HepG2 (cell line): ENCODE results near the gene FRMD4A. TPM values are rescaled to one million over a fixed set of nuclear protein-coding genes. Genes with fewer than 3 reads are reported as not detected.

Experiments used
- ATAC-seq: fragments of 200-7000 bp; cut with Tn5 transposase; 3 replicates; pipeline ENCODE4 v1.9.1; 2020; ENCODE audit warnings: mild to moderate bottlenecking, moderate library complexity
- BruUV-seq: library from RNA; stranded (reverse); fragments of 400-500 nt; replicated peaks from 2 replicates; lab custom pipeline; 2021; lab: Mats Ljungman, UMichigan
- CTCF ChIA-PET: fragments of 300-600 bp; formaldehyde crosslinking; extraction: SDS; loops from one replicate; lab custom pipeline; 2021; ENCODE audit warnings: low total read pairs, inconsistent platforms, low intra/inter-chr PET ratio; lab: Yijun Ruan, JAX
- POLR2A ChIA-PET: fragments of 350-600 bp; sonication (Branson Sonifier 250); formaldehyde crosslinking; loops from one replicate; lab custom pipeline; 2020; ENCODE audit warnings: antibody characterized with exemption, inconsistent platforms; lab: Yijun Ruan, JAX
- DNase-seq: peaks from one replicate; pipeline ENCODE4 v3.0.0-alpha.2; 2015; ENCODE audit warnings: low spot score
- FAIRE-seq: peaks from 3 replicates; lab custom pipeline; 2011; peaks lifted over from hg19 to GRCh38; lab: Jason Lieb, UNC
- H2AFZ ChIP-seq: one replicate; pipeline ENCODE4 v1.6.1; 2011; ENCODE audit warnings: low read length, inconsistent platforms
- H3K27ac ChIP-seq: fragments of 300-600 bp; 3 replicates; pipeline ENCODE4 v1.8.0; 2011; ENCODE audit warnings: mixed run types, mild to moderate bottlenecking, mixed read lengths, low read length, inconsistent platforms; ENCODE audit not compliant: insufficient read depth; ENCODE audit errors: extremely low read length
- H3K27me3 ChIP-seq, 2 experiments: fragments of 200-600 bp in 1 of 2; 2 replicates in 1 of 2; 3 replicates in 1 of 2; pipeline versions ENCODE4 v1.6.0 to v1.8.0; 2011; ENCODE audit warnings: low read length in 2 of 2, mild to moderate bottlenecking in 2 of 2, moderate library complexity in 2 of 2, inconsistent platforms in 1 of 2; ENCODE audit not compliant: insufficient read depth in 2 of 2, control insufficient read depth in 1 of 2
- H3K36me3 ChIP-seq, 2 experiments: fragments of 200-600 bp in 1 of 2; replicated peaks in 1 of 2; 2 replicates in 1 of 2; 3 replicates in 1 of 2; pipeline versions ENCODE4 v1.5.1 to v1.8.0; 2011; ENCODE audit warnings: low read length in 2 of 2, inconsistent platforms in 1 of 2; ENCODE audit not compliant: insufficient read depth in 2 of 2, control insufficient read depth in 1 of 2
- H3K4me1 ChIP-seq: 2 replicates; pipeline ENCODE4 v1.5.1; 2012; ENCODE audit warnings: low read length, inconsistent platforms; ENCODE audit not compliant: insufficient read depth
- H3K4me2 ChIP-seq: 2 replicates; pipeline ENCODE4 v1.6.0; 2011; ENCODE audit warnings: low read depth, low read length, inconsistent platforms
- H3K4me3 ChIP-seq, 3 experiments: fragments of 200-600 bp in 1 of 3; sonication (generic), shearing (Covaris generic) in 1 of 3; replicated peaks in 1 of 3; 2 replicates each; pipeline ENCODE4 v1.5.1; 2011 to 2016; ENCODE audit warnings: low read length in 3 of 3, inconsistent platforms in 2 of 3, low read depth in 2 of 3, mild to moderate bottlenecking in 2 of 3, control low read depth in 1 of 3, mixed read lengths in 1 of 3; ENCODE audit not compliant: insufficient read depth in 1 of 3
- H3K79me2 ChIP-seq: one replicate; pipeline ENCODE4 v1.6.1; 2011; ENCODE audit warnings: low read length, inconsistent platforms; ENCODE audit not compliant: insufficient read depth
- H3K9ac ChIP-seq: 2 replicates; pipeline ENCODE4 v1.6.0; 2011; ENCODE audit warnings: mild to moderate bottlenecking, low read depth, low read length, inconsistent platforms; ENCODE audit not compliant: insufficient read depth
- H3K9me3 ChIP-seq: 2 replicates; pipeline ENCODE4 v1.5.1; 2012; ENCODE audit warnings: mild to moderate bottlenecking, low read length
- H4K20me1 ChIP-seq: 2 replicates; pipeline ENCODE4 v1.6.0; 2011; ENCODE audit warnings: inconsistent platforms, mild to moderate bottlenecking, low read length, moderate library complexity; ENCODE audit not compliant: insufficient read depth
- LRRFIP1 ChIP-seq: sonication (generic); formaldehyde crosslinking; conservative IDR thresholded peaks from 2 replicates; pipeline ENCODE4 v1.4.0; 2020; ENCODE audit warnings: missing genetic modification reagents
- MATR3 ChIP-seq: sonication (generic); formaldehyde crosslinking; IDR thresholded peaks from 2 replicates; pipeline ENCODE4 v1.4.0; 2020; ENCODE audit warnings: missing genetic modification reagents
- MXD4 ChIP-seq: IDR thresholded peaks from 2 replicates; pipeline ENCODE4 v1.6.1; 2016; ENCODE audit warnings: mild to moderate bottlenecking, missing biosample characterization, missing genetic modification reagents
- RBAK ChIP-seq: sonication (generic); formaldehyde crosslinking; IDR thresholded peaks from 2 replicates; pipeline ENCODE4 v1.5.1; 2020; ENCODE audit warnings: mild to moderate bottlenecking, missing genetic modification reagents
- SCMH1 ChIP-seq: sonication (generic); formaldehyde crosslinking; IDR thresholded peaks from 2 replicates; pipeline ENCODE4 v1.9.0; 2021; ENCODE audit warnings: missing genetic modification reagents, mild to moderate bottlenecking, borderline replicate concordance
- ZNF282 ChIP-seq: fragments of 450-650 bp; IDR thresholded peaks from 2 replicates; pipeline ENCODE4 v1.6.1; 2018; ENCODE audit not compliant: partially characterized antibody
- ZNF383 ChIP-seq: sonication (generic); formaldehyde crosslinking; IDR thresholded peaks from 2 replicates; pipeline ENCODE4 v1.4.0; 2020; ENCODE audit warnings: missing genetic modification reagents, mild to moderate bottlenecking, borderline replicate concordance
- WGBS: methylation state at CpG from one replicate; pipeline ENCODE4 v1.1.6; 2017; ENCODE audit warnings: low lambda C conversion rate; 5-methylcytosine and 5-hydroxymethylcytosine counted together
- in situ Hi-C: cut with HindIII; loops from 2 replicates; pipeline ENCODE4 v1.10.0; 2017; ENCODE audit warnings: low pct_unique_long_range_greater_than_20kb; ENCODE audit not compliant: extremely low pct_ligation_motif_present
- intact Hi-C: fragments of 100-400 bp; cut with micrococcal nuclease; formaldehyde crosslinking; loops from one replicate; pipeline ENCODE4 v1.10.0; 2022; ENCODE audit not compliant: unreplicated experiment
- polyA plus RNA-seq, 8 experiments: library from polyadenylated mRNA; depleted of rRNA in 3 of 8; stranded (reverse) in 7 of 8; unstranded in 1 of 8; fragments of >200 nt; fragmentation: Illumina TruSeq in 4 of 8; extraction: Trizol in 4 of 8; gene quantifications; 2 replicates each; pipeline versions ENCODE4 v1.2.1 to v1.2.3, GENCODE V29; 2011 to 2016; ENCODE audit warnings: low read depth in 4 of 8, missing spikeins in 1 of 8, mixed read lengths in 1 of 8; ENCODE audit not compliant: insufficient read depth in 1 of 8
- total RNA-seq, 5 experiments: library from RNA; depleted of rRNA; stranded (reverse); fragments of >200 nt; fragmentation: Illumina TruSeq; extraction: Trizol; gene quantifications; 2 replicates each; pipeline ENCODE4 v1.2.3, GENCODE V29; 2016; ENCODE audit warnings: low read depth in 1 of 5

FRMD4A gene
- total and polyA plus RNA-seq, 2 of the 13 experiments (the other 11 are each of a cell fraction or from before 2014, with no cell fraction given), result 0.09 to 0.26 TPM

DNA sequence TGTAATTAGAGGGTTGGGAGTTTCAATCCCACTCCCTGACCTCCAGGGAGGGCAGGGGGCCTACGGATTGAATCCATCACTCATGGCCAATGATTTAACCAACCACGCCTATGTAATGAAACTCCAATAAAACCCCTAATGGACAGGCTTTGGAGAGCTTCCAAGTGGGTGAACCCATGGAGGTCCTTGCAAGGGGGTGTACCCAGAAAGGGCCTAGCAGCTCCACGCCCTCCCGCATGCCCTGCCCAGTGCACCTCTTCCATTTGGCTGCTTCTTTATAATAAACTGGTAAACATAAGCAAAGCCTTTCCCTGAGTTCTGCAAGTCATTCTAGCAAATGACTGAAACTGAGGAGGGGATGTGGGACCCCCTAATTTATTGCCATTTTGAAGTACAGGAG lies 280.1 kb downstream of the FRMD4A start:
- POLR2A ChIA-PET, result no interaction called here
- Histone ChIP-seq H3K4me2 (no peak overlapping the region), H3K9ac (no peak overlapping the region), H3K4me3 (no peak overlapping the region), H3K36me3 (no peaks in the 10 kb centered on the region), H2AFZ (no peak overlapping the region), H3K9me3 (no peaks in the 10 kb centered on the region), H4K20me1 (no peaks in the 10 kb centered on the region), H3K79me2 (no peaks in the 10 kb centered on the region), H3K4me1 (no peaks in the 10 kb centered on the region), H3K27ac (no peak overlapping the region), H3K27me3 (no peaks in the 10 kb centered on the region)
- CTCF ChIA-PET, result no interaction called here
- no peak for FAIRE-seq
- in situ Hi-C loops (no loop called here), intact Hi-C loops (no loop called here)
- ATAC-seq, result no peak
- no peak for DNase-seq
- no TSS peak for BruUV-seq
- 50% methylated on average over 3 of the region's 4 CpGs for WGBS
- TF ChIP-seq MATR3 (CRISPR knock-in tag) (no peak), MXD4 (CRISPR knock-in tag) (no peak), LRRFIP1 (CRISPR knock-in tag) (no peak), ZNF383 (CRISPR knock-in tag) (no peak)

- no TSS peak for BruUV-seq
- no peaks in the 10 kb centered on the region for H3K4me1 ChIP-seq
- no peaks in the 10 kb centered on the region for H3K27me3 ChIP-seq
- H3K9me3 ChIP-seq, result no peaks in the 10 kb centered on the region
- CTCF ChIA-PET, result no interaction called here
- H4K20me1 ChIP-seq, result no peaks in the 10 kb centered on the region
- FAIRE-seq, result no peak
- DNase-seq, result no peak
- no peaks in the 10 kb centered on the region for H3K79me2 ChIP-seq
- H3K4me3 ChIP-seq, result no peak overlapping the region
- no peaks in the 10 kb centered on the region for H3K36me3 ChIP-seq
- ATAC-seq, result no peak
- H3K9ac ChIP-seq, result no peak overlapping the region
- no peak overlapping the region for H3K27ac ChIP-seq
- no peak for TF ChIP-seq RBAK (CRISPR knock-in tag)
- TF ChIP-seq SCMH1, result no peak
- no peak for TF ChIP-seq ZNF282
- intact Hi-C loops (no loop called here), in situ Hi-C loops (no loop called here)
- 4% methylated on average over 6 of the region's 6 CpGs for WGBS
- H2AFZ ChIP-seq, result no peak overlapping the region
- POLR2A ChIA-PET, result no interaction called here
- H3K4me2 ChIP-seq, result no peak overlapping the region
Measured at GRCh38 chr10:14048930-14049613, 281.7 kb downstream of the FRMD4A start.
